Activated CD8-positive, alpha-beta memory T cell treated with anti-CD3 and anti-CD28 coated beads for 1 hour (primary cell): ENCODE data around the gene MYL9.

Source experiments
- DNase-seq, 2 donors: peaks; one replicate each; pipeline ENCODE4 v3.0.0-alpha.2; 2020; ENCODE audit warnings: low read depth in 1 of 2; ENCODE audit errors: extremely low read depth in 1 of 2

The MYL9 gene

DNA sequence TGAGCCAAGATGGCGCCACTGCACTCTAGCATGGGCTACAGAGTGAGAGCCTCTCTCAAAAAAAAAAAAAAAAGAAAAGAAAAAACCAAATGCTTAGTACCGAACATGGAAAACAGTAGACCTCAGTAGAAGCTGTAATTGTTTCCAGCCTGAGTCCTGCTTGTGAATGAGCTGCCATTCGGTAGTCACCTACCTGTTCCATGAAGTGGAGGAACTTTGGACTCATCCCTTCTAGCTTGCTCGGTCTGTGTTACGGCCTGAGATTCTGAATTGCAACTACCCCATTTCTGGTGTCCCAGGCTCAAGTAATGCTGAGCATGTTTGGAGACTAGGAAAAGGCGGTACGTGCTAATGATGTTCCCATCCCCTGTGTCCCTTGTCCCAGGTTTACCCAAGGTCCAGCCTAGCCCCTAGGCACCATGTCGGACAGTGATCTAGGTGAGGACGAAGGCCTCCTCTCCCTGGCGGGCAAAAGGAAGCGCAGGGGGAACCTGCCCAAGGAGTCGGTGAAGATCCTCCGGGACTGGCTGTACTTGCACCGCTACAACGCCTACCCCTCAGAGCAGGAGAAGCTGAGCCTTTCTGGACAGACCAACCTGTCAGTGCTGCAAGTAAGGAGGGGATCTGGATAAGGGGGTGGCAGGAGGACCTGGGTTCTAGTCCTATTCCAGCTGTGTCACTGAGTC lies 37.2 kb downstream of the MYL9 start:
- DNase-seq: no peak

DNA sequence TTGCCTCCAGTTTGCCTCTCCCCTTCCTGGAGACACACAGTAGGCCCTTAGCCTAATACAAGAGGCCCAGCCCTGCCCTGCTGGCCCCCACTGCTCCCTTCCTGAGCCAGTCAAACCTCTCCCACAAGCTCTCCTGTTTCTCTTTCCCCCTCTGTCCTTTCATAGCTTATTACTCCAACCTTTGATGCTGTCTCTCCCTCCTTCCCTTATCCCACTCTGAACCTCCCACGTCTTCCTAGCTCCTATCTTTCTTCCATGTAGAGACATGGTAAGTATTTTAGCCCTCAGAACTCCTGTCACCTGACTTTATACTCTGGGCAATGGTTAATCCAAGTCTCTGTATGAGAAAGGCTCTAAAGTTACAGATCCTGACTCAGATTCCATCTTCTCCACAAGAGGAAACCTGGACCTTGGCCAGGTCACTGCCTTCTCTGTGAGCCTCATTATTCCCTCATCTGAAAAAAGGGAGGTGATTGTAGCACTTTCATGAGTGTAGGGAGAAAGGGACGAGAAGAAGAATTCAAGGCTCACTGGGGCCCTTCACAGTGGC lies 38.8 kb downstream of the MYL9 start:
- no peak for DNase-seq

GRCh38 chr20:36582322-36582721 lies 41.0 kb downstream of the MYL9 start:
- no peak for DNase-seq

DNA sequence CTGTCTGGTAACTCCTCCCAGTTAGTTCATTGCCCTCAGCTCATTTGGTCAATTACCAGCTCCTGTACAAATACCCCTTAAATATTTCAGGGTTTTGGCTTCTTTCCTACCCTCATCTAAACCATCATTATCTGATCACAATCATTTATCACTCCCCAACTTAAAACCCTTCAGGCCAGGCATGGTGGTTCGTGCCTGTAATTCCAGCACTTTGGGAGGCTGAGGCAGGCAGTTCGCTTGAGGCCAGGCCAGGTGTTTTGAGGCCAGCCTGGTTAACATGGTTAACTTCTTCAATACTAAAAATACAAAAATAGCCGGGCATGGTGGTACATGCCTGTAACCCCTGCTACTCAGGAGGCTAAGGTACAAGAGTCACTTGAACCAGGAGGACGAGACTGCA lies 41.5 kb downstream of the MYL9 start:
- DNase-seq: no peak

DNA sequence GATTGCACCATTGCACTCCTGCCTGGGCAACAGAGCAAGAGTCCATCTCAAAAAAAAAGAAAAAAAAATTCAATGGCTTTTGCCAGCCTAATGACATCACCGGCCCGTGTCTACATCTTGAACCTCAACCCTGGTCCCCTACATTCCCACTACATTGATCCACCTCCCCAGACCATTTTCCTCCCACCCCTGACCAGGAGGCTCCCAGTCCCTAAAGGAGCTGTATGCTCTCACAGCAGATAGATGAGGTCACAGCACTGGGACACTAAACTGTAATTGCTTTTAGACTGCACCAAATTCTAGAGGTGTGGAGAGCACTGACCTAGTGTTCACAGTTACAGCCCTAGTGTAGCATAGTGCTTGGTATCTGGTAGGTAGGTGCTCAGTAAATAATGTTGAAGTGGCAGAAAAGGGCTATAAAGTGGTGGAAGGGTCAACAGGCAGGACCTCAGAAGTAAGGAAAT lies 42.7 kb downstream of the MYL9 start:
- no peak for DNase-seq

DNA sequence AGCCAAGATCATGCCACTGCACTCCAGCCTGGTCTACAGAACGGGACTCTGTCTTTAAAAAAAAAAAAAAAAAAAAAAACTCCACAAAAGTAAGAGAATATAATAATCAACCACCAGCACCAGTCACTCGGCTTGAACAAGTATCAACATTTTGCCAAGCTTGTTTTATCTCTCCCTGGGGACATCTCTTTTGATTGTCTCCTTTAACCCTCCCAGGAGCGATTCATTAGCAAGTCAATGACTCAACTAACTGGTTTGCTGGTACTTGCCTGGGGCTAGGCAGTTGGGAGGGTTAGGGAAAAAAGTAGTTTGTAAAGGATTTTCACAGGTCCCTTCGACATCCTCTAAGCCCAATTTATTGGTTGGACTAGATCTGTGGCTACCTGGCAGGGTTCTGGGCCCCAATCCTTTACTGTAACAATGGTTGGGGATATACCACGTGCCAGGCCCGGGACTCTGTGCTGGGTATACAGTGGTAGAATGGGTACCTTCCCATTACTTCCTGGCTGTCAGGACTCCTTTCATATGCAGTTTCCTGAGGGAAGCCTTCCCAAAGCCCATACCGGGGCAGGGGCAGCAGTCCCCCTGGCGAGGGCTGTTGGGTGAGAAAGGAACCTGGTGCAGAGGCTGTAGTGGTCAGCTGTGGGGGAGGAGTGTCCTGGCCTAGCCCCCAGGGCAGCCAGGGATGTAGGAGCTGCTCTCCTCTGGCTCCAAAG lies 44.2 kb downstream of the MYL9 start:
- no peak for DNase-seq

DNA sequence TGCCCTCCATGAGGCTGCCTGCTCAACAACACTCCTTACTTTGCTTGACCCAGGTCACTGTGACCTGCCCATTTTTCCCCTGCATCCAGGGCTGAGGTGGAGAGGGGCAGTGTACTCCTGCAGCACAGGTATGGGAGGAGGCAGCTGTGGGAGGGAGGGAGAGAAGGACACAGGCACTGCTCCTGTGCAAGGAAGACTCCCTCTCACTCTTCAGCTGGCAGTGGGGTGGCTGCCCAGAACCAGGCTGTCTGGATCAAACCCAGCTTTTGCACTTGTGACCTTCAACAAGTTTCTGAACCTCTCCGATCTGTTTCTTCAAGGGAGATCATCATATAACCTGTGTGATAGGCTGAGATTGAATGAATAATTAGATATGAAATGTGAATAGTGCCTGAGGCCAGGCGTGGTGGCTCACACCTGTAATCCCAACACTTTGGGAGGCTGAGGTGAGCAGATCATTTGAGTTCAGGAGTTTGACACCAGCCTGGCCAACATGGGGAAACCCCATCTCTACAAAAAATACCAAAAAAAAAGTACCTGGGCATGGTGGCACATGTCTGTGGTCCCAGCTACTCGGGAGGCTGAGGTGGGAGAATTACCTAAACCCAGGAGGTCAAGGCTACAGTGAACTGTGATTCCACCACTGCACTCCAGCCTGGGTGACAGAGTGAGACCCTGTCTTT lies 46.2 kb downstream of the MYL9 start:
- no peak for DNase-seq

- DNase-seq: no peak
Measured at GRCh38 chr20:36591281-36591680, 50.0 kb downstream of the MYL9 start.

- DNase-seq: peak in 1 of 2 donors; percentile 14
Measured at GRCh38 chr20:36591854-36592641, 50.7 kb downstream of the MYL9 start.

GRCh38 chr20:36593347-36593929 lies 52.1 kb downstream of the MYL9 start:
- no peak for DNase-seq

GRCh38 chr20:36599912-36600345 lies 58.6 kb downstream of the MYL9 start:
- no peak for DNase-seq
